CD14-positive monocyte (primary cell): Measurements from ENCODE around the gene NT5C1A. TPM values are rescaled to one million over a fixed set of nuclear protein-coding genes. Genes with fewer than 3 reads are reported as not detected.

Experiments
- DNase-seq, 3 donors: peaks; one replicate each; pipeline ENCODE4 v3.0.0-alpha.2; 2011 to 2022
- H2AFZ ChIP-seq: 2 replicates; pipeline ENCODE4 v1.6.0; 2012; ENCODE audit warnings: mild to moderate bottlenecking, low read depth, low read length, inconsistent platforms; ENCODE audit not compliant: insufficient read depth, poor library complexity, severe bottlenecking
- H3K27ac ChIP-seq, 2 donors: 1 replicate in 1 of 2; 2 replicates in 1 of 2; pipeline ENCODE4 v1.5.1; 2012 to 2013; ENCODE audit warnings: low read length in 2 of 2, control low read depth in 1 of 2, inconsistent platforms in 1 of 2, low read depth in 1 of 2, mild to moderate bottlenecking in 1 of 2
- H3K27me3 ChIP-seq, 2 donors: one replicate each; pipeline versions ENCODE4 v1.6.0 to v1.6.1; 2011 to 2013; ENCODE audit warnings: low read length in 2 of 2; ENCODE audit not compliant: control insufficient read depth in 2 of 2, insufficient read depth in 2 of 2
- H3K36me3 ChIP-seq, 2 donors: replicated peaks in 1 of 2; 1 replicate in 1 of 2; 2 replicates in 1 of 2; pipeline versions ENCODE4 v1.5.1 to v1.6.1; 2012 to 2013; ENCODE audit warnings: low read length in 2 of 2, control low read depth in 1 of 2, inconsistent platforms in 1 of 2, mild to moderate bottlenecking in 1 of 2; ENCODE audit not compliant: insufficient read depth in 2 of 2, control insufficient read depth in 1 of 2
- H3K4me1 ChIP-seq, 2 donors: 1 replicate in 1 of 2; 2 replicates in 1 of 2; pipeline versions ENCODE4 v1.5.1 to v1.6.1; 2012 to 2013; ENCODE audit warnings: low read length in 2 of 2, control low read depth in 1 of 2, inconsistent platforms in 1 of 2, mild to moderate bottlenecking in 1 of 2, moderate library complexity in 1 of 2; ENCODE audit not compliant: insufficient read depth in 2 of 2, control insufficient read depth in 1 of 2
- H3K4me2 ChIP-seq: replicated peaks from 2 replicates; pipeline ENCODE3; 2012; ENCODE audit warnings: low read length, moderate library complexity, mild to moderate bottlenecking; ENCODE audit not compliant: poor library complexity, severe bottlenecking; ENCODE audit errors: extremely low read depth
- H3K4me3 ChIP-seq, 3 experiments: fragments of 200-600 bp in 1 of 3; sonication (generic) in 1 of 3; replicated peaks in 1 of 3; 1 replicate in 2 of 3; 2 replicates in 1 of 3; pipeline ENCODE4 v1.5.1; 2011 to 2013; ENCODE audit warnings: low read length in 3 of 3, mild to moderate bottlenecking in 3 of 3, control low read depth in 2 of 3, low read depth in 2 of 3, inconsistent platforms in 1 of 3, moderate library complexity in 1 of 3
- H3K79me2 ChIP-seq: 2 replicates; pipeline ENCODE4 v1.6.0; 2012; ENCODE audit warnings: mild to moderate bottlenecking, control low read depth, inconsistent platforms, low read length, moderate library complexity; ENCODE audit not compliant: insufficient read depth
- H3K9ac ChIP-seq: 2 replicates; pipeline ENCODE4 v1.6.0; 2017; ENCODE audit warnings: low read length, mild to moderate bottlenecking; ENCODE audit not compliant: insufficient read depth, poor library complexity, severe bottlenecking
- H3K9me3 ChIP-seq, 2 donors: replicated peaks in 1 of 2; 1 replicate in 1 of 2; 2 replicates in 1 of 2; pipeline versions ENCODE4 v1.5.1 to v1.6.1; 2012 to 2013; ENCODE audit warnings: low read length in 2 of 2, control low read depth in 1 of 2; ENCODE audit not compliant: control insufficient read depth in 1 of 2, insufficient read depth in 1 of 2
- H4K20me1 ChIP-seq: 2 replicates; pipeline ENCODE4 v1.6.0; 2012; ENCODE audit warnings: mild to moderate bottlenecking, low read length, control low read depth, moderate library complexity; ENCODE audit not compliant: insufficient read depth
- H3K27ac Mint-ChIP-seq, 7 donors: one replicate each; pipeline ENCODE4 v1.8.0; 2020; ENCODE audit warnings: mild to moderate bottlenecking in 7 of 7, mixed read lengths in 7 of 7, moderate library complexity in 6 of 7, inconsistent platforms in 2 of 7
- H3K27me3 Mint-ChIP-seq, 3 donors: one replicate each; pipeline ENCODE4 v1.8.0; 2021 to 2022; ENCODE audit warnings: low read depth in 3 of 3, mild to moderate bottlenecking in 3 of 3, mixed read lengths in 3 of 3, moderate library complexity in 3 of 3, inconsistent platforms in 1 of 3
- H3K36me3 Mint-ChIP-seq, 2 donors: one replicate each; pipeline ENCODE4 v1.8.0; 2020; ENCODE audit warnings: mixed read lengths in 2 of 2, inconsistent platforms in 1 of 2, mild to moderate bottlenecking in 1 of 2
- H3K4me1 Mint-ChIP-seq: one replicate; pipeline ENCODE4 v1.8.0; 2020; ENCODE audit warnings: mild to moderate bottlenecking, mixed read lengths
- H3K4me3 Mint-ChIP-seq, 2 donors: one replicate each; pipeline ENCODE4 v1.8.0; 2020; ENCODE audit warnings: mild to moderate bottlenecking in 2 of 2, mixed read lengths in 2 of 2, moderate library complexity in 1 of 2
- H3K9me3 Mint-ChIP-seq, 7 donors: one replicate each; pipeline ENCODE4 v1.8.0; 2020 to 2022; ENCODE audit warnings: mixed read lengths in 7 of 7, mild to moderate bottlenecking in 6 of 7, moderate library complexity in 6 of 7, inconsistent platforms in 2 of 7
- WGBS: methylation state at CpG from one replicate; pipeline ENCODE4 v1.1.5; 2013; ENCODE audit warnings: missing lambda C conversion rate; ENCODE audit not compliant: insufficient coverage; 5-methylcytosine and 5-hydroxymethylcytosine counted together
- intact Hi-C, 2 donors: fragments of 100-400 bp; cut with micrococcal nuclease; formaldehyde crosslinking; loops; one replicate each; pipeline versions ENCODE4 v1.15.0 to v1.15.1; 2023
- polyA plus RNA-seq, 3 donors: library from polyadenylated mRNA; depleted of rRNA in 1 of 3; unstranded in 2 of 3; stranded (reverse) in 1 of 3; fragments of 300-500 nt in 2 of 3; fragments of >200 nt in 1 of 3; fragmentation: Illumina TruSeq in 2 of 3; gene quantifications; 1 replicate in 2 of 3; 2 replicates in 1 of 3; pipeline ENCODE4 v1.2.3, GENCODE V29; 2012 to 2021
- TF ChIP-seq, protein P1 (sequence below): fragments of 200-600 bp; IDR thresholded peaks from one replicate; pipeline ENCODE4 v1.8.0; 2022; ENCODE audit warnings: antibody characterized with exemption, mild to moderate bottlenecking

NT5C1A gene
- polyA plus RNA-seq, 3 donors = not detected

DNA sequence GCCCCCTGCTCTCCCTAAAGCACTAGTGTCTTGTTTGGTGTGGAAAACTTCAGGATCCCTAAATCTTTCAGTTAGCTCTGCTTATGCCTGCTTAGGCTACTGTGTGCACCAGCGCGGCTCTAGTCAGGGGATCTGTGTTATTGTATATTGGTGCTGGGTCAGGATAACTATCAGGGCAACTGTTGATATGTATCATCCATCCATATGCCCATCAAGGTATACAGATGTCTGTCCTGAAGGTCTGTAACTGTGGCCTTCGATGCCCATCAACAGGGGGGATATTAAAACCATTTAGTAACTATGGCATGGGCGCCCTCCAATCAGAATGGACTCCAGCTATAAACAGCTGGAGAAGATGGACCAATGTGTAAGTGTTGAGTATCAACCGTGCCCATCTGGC is 12.4 kb downstream of the NT5C1A start:
- Histone ChIP-seq H3K27ac (no peak overlapping the region), H3K9me3 (no peaks in the 10 kb centered on the region), H3K79me2 (no peaks in the 10 kb centered on the region), H3K4me3 (no peak overlapping the region), H3K4me2 (no peak overlapping the region), H4K20me1 (no peaks in the 10 kb centered on the region), H3K9ac (no peak overlapping the region), H3K4me1 (peaks cover 7 to 9% of the 10 kb centered on the region in 2 donors), H3K27me3 (no peaks in the 10 kb centered on the region), H2AFZ (no peak overlapping the region), H3K36me3 (no peaks in the 10 kb centered on the region)
- H3K9me3 Mint-ChIP-seq = no peaks in the 10 kb centered on the region
- TF ChIP-seq, protein P1, sequence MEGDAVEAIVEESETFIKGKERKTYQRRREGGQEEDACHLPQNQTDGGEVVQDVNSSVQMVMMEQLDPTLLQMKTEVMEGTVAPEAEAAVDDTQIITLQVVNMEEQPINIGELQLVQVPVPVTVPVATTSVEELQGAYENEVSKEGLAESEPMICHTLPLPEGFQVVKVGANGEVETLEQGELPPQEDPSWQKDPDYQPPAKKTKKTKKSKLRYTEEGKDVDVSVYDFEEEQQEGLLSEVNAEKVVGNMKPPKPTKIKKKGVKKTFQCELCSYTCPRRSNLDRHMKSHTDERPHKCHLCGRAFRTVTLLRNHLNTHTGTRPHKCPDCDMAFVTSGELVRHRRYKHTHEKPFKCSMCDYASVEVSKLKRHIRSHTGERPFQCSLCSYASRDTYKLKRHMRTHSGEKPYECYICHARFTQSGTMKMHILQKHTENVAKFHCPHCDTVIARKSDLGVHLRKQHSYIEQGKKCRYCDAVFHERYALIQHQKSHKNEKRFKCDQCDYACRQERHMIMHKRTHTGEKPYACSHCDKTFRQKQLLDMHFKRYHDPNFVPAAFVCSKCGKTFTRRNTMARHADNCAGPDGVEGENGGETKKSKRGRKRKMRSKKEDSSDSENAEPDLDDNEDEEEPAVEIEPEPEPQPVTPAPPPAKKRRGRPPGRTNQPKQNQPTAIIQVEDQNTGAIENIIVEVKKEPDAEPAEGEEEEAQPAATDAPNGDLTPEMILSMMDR = no peak
- H3K36me3 Mint-ChIP-seq = no peaks in the 10 kb centered on the region
- no peak overlapping the region for H3K4me3 Mint-ChIP-seq
- WGBS = no CpG with 5 or more reads among the region's 5 CpGs
- peaks cover 2 to 11% (median 2%) of the 10 kb centered on the region in 3 donors for H3K27me3 Mint-ChIP-seq
- H3K4me1 Mint-ChIP-seq = peaks cover 12% of the 10 kb centered on the region
- no peak overlapping the region for H3K27ac Mint-ChIP-seq
- no peak for DNase-seq
- intact Hi-C loops = loop anchor here in 1 of 2 donors (5.0 kb wide), 1 partner anchor 63 kb away; no protein-coding TSS in a partner anchor

DNA sequence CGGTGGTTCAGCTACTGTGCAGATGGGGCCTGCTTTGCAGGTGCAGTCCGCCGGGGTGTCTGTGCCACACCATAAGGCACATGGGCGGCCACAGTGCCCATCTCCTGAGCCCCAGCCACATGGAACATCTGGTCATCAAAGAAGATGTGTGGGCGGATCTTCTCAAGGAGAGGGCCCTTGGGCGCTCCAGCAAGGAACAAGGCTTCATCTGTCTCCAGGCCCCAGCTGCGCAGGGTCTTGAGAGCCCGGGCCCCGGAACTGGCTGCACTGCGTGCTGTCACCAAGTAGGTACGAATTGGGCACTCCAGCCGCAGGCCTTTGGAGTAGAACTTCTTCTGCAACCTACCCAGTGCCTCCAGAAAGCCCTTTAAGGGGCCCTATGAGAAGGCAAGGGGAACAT is 12.8 kb downstream of the NT5C1A start:
- Mint-ChIP-seq H3K36me3 (no peaks in the 10 kb centered on the region), H3K4me3 (no peak overlapping the region), H3K27ac (no peak overlapping the region), H3K9me3 (no peaks in the 10 kb centered on the region), H3K27me3 (peaks cover 2 to 14% (median 5%) of the 10 kb centered on the region in 3 donors), H3K4me1 (peaks cover 12% of the 10 kb centered on the region)
- Histone ChIP-seq H3K9me3 (no peaks in the 10 kb centered on the region), H3K79me2 (no peaks in the 10 kb centered on the region), H3K9ac (no peak overlapping the region), H3K4me2 (no peak overlapping the region), H3K27ac (no peak overlapping the region), H2AFZ (no peak overlapping the region), H3K4me1 (peaks cover 7 to 9% of the 10 kb centered on the region in 2 donors), H3K36me3 (no peaks in the 10 kb centered on the region), H3K27me3 (no peaks in the 10 kb centered on the region), H3K4me3 (no peak overlapping the region), H4K20me1 (no peaks in the 10 kb centered on the region)
- intact Hi-C loops = loop anchor here in 1 of 2 donors (5.0 kb wide), 1 partner anchor 63 kb away; no protein-coding TSS in a partner anchor
- 98% methylated on average over 11 of the region's 12 CpGs for WGBS
- TF ChIP-seq, protein P1 = no peak
- DNase-seq = no peak
